CD4-positive, alpha-beta T cell treated with Interleukin-15 for 4 hours (primary cell): ENCODE data around the gene VAV2.

ENCODE experiments used
- DNase-seq: peaks from one replicate; pipeline ENCODE4 v3.0.0-alpha.2; 2020; ENCODE audit warnings: low spot score

VAV2 gene

GRCh38 chr9:134026981-134027380 is 34.9 kb upstream of the VAV2 start:
- no peak for DNase-seq

GRCh38 chr9:134026581-134026980 is 34.5 kb upstream of the VAV2 start:
- no peak for DNase-seq

GRCh38 chr9:134025606-134026541 is 33.8 kb upstream of the VAV2 start:
- peak; percentile 22 for DNase-seq

- DNase-seq = peak; percentile 94
These were observed 32.9 kb upstream of the VAV2 start, which contains the start of gene BRD3OS for GRCh38 chr9:134024828-134025605. TSS of gene BRD3OS (plus strand) at chr9:134025481. CDS start at chr9:134026748, 1,267 bp downstream.

GRCh38 chr9:134024214-134024792 is 32.2 kb upstream of the VAV2 start:
- DNase-seq = no peak

GRCh38 chr9:134014946-134015345 is 22.8 kb upstream of the VAV2 start:
- DNase-seq = no peak

GRCh38 chr9:134011401-134011800 is 19.3 kb upstream of the VAV2 start:
- DNase-seq = no peak

- DNase-seq = no peak
These were observed 18.4 kb upstream of the VAV2 start for GRCh38 chr9:134010310-134011173.

- DNase-seq = no peak
These were observed 15.4 kb upstream of the VAV2 start for GRCh38 chr9:134007571-134007970.

- no peak for DNase-seq
These were observed 15.0 kb upstream of the VAV2 start for GRCh38 chr9:134007150-134007549.

GRCh38 chr9:134005381-134005780 is 13.3 kb upstream of the VAV2 start:
- DNase-seq = no peak

- DNase-seq = no peak
These were observed 12.8 kb upstream of the VAV2 start for GRCh38 chr9:134004881-134005280.

- DNase-seq = no peak
These were observed 12.2 kb upstream of the VAV2 start for GRCh38 chr9:134004131-134004873.

GRCh38 chr9:134003237-134003636 is 11.1 kb upstream of the VAV2 start:
- DNase-seq = no peak

GRCh38 chr9:134002796-134003195 is 10.7 kb upstream of the VAV2 start:
- DNase-seq = no peak

- no peak for DNase-seq
These were observed 7.7 kb upstream of the VAV2 start for GRCh38 chr9:133999851-134000265.

GRCh38 chr9:133998915-133999595 is 6.9 kb upstream of the VAV2 start:
- DNase-seq = no peak

- no peak for DNase-seq
These were observed 5.5 kb upstream of the VAV2 start for GRCh38 chr9:133997584-133997983.

- DNase-seq = no peak
These were observed 4.7 kb upstream of the VAV2 start for GRCh38 chr9:133996531-133997520.
